Activated CD4-positive, CD25-positive, alpha-beta regulatory T cell treated with anti-CD3 and anti-CD28 coated beads, Interleukin-2, amount 50 U/mL, for 72 hours (primary cell): Measurements from ENCODE around the gene IRF1.
"Not testable (repeated sequence)": the region's sequence is repeated elsewhere in the genome, so short reads cannot be mapped to it uniquely, and the experiment has no call there.

Experiments used
- DNase-seq: peaks from one replicate; pipeline ENCODE4 v3.0.0; 2021

The IRF1 gene

GRCh38 chr5:132459031-132459982, 31.3 kb downstream of the IRF1 start:
- no peak for DNase-seq

DNA sequence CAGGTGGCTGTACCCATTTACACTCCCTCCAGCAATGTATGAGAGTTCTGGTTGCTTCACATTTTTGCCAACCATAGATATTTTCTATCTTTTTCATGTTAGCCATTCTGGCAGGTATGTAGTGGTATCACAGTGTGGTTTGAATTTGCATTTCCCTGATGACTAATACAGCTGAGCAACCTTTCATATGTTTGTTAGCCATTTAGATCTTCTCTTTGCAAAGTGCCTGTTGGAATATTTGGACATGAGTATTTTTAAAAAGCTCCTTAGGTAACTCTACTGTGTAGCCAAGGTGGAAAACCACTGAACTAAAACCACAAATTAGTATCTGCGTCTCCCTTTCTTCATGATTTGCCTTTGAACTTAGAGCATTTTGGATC, 31.9 kb downstream of the IRF1 start:
- no peak for DNase-seq

DNA sequence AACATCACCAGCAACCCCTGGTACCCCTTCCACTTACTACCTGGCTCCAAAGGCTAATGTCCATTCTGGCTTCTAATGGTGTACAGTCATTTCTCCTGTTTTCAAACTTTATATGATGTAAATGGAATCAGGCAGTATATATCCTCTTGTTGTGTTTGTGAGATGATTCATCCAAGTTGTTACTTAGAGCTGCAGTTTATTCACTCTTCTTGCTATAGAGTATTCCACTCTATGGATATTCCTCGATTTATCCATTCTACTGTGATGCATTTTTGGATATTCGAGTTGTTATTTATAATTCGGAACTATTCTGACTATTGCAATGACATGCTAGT, 32.4 kb downstream of the IRF1 start:
- DNase-seq, result no peak

GRCh38 chr5:132457371-132458225, 33.0 kb downstream of the IRF1 start:
- DNase-seq, result no peak

GRCh38 chr5:132456987-132457361, 33.6 kb downstream of the IRF1 start:
- no peak for DNase-seq

DNA sequence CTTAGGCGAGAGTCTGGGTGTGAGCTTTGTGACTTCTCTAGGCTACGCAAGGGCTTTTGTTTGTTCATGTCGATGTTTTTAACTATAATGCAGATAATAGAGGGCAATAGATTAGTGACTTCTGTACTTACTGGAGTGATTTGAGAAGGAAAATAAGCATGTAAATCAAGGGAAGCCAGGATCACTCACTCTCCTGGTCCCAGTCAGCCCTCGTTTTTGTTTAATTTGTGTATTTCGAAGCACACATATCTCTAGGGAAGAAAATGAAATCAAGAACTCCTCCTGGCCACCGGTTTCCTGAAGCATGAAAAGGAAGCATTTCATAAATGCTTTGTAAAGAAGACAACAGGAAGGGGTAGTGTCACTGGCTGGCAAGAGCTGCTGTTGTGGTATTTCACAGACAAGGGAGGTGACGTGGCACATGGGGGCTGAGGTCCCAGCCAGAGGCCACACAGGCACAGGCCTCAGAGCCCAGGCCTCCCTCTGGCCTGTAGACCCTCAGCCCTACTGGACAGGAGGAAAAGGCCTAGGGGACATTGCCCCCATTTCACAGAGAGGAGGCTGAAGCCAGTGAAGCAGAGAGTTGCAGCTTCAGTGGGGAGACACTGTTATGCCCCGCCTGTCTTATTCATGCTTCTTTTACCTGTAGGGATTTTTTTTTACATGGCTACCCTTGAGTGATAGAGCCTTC, 34.1 kb downstream of the IRF1 start:
- DNase-seq, result no peak

DNA sequence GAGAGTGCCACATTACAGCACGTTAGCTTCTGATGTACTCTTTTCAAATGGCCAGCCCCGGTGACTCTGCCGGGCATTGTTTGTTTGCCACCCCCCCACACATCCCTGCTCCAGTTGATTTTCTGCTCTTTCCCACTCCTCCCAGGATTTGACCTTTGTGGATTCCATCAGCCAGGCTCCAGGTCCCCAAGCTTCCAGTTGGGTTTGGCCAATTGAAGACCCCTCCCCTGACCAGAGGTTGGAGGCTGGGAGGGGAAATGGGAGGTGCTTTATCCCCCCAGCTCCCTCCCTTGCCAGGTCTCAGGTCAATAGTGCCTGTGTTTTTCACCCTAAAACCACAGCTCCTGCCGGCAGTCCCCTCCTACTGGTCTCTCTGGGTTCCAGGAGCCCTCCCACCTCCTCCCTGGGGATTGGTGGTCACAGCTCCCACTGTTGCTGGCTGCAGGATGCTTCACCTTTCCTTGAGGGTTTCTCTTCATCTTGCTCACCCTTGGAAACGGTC, 34.9 kb downstream of the IRF1 start:
- DNase-seq, result no peak

DNA sequence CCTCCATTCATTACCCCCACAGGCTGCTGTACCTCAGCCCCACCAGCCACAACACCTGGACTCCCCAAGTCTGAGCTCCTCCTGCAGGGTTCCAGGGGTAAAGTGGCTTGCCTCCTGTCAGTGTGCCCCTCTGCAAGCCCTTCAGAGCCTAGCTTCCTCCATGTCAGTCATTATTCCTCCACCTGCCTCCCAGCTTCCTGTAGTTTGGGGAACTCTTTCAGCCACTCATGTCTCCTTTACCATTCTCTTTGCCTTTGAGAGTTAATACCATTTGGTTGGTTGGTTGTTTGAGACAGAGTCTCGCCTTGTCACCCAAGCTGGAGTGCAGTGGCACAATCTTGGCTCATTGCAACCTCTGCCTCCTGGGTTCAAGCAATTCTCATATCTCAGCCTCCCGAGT, 36.2 kb downstream of the IRF1 start:
- no peak for DNase-seq

DNA sequence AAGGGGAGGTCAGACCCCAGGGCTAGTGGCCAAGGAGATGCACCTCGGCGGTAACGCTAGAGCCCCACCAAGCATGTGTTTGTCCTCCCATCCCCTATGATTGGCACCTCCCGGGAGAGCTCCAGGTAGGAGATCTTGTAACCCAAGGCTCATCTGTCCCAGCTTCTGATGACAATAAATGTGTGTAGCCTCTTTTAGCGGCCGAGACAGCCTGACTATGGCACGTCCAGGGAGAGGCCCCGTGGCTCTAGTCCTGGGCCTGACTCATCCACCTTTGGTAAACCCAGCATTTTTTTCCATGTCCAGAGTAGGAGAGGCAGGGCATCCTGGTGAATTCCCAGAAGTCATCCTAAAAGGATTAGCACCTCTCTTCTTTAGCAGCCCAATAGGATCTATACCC, 39.2 kb downstream of the IRF1 start:
- DNase-seq, result no peak

DNA sequence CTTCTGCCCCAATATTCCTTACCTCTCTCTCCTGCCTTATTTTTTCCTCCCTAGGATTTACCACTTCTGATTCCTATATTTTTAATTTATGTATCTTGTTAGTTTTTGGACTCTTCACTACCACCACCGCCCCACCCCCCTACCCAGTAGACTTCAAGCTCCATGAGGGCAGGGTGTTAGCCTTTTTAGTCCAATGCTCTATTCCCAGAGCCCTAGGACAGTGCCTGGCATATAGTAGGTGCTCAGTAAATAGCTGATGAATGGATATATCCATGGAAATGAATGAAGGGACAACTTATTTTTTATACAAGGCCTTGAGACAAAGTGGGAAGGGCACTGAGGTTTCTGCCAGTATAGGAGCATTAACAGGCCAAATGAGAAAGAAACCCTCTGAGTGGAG, 41.5 kb downstream of the IRF1 start:
- DNase-seq, result no peak

- no peak for DNase-seq
Measured at GRCh38 chr5:132447196-132447595, 43.4 kb downstream of the IRF1 start.

DNA sequence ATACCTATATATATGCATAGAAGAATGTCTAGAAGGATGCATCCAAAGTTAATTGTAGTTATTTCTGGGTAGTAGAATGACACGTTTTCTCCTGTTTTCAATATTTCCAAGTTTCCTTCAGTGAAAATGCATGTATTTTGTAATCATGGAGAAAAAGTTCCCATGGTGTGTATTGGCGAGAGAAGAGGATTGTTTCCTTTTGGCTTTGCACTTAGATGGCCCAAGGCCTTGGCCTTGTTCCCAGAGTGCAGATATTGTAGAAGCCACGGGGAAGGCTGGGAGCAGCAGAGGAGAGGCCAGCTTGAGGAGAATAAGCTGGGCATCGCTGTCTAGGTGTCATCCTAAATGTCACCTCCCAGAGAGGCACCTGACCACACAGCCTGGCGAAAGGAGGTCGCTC, 44.0 kb downstream of the IRF1 start:
- no peak for DNase-seq

DNA sequence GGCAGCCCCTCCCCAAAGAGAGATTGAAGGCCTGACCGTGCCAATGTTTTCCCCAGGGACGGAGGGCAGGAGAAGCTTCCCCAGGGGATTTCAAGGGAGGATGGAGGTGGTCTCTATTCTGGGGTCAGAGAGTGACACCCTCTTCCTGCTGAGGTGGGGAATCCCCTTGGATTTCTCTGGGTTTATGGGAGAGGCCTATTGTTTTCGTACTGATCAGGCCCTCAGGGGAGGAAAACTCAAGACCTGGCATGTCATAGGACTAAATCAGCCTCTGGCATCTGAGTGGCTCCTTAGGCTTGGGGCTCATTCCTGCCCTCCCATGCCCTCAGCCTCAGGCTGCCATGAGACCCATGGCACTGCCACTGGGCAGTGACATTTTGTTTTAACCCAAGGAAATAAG, 44.6 kb downstream of the IRF1 start:
- no peak for DNase-seq

GRCh38 chr5:132445640-132445923, 45.0 kb downstream of the IRF1 start:
- no peak for DNase-seq

- no peak for DNase-seq
Measured at GRCh38 chr5:132444841-132445639, 45.5 kb downstream of the IRF1 start.

- DNase-seq, result no peak
Measured at GRCh38 chr5:132444061-132444460, 46.5 kb downstream of the IRF1 start.

GRCh38 chr5:132439521-132440089, 51.0 kb downstream of the IRF1 start:
- no peak for DNase-seq

DNA sequence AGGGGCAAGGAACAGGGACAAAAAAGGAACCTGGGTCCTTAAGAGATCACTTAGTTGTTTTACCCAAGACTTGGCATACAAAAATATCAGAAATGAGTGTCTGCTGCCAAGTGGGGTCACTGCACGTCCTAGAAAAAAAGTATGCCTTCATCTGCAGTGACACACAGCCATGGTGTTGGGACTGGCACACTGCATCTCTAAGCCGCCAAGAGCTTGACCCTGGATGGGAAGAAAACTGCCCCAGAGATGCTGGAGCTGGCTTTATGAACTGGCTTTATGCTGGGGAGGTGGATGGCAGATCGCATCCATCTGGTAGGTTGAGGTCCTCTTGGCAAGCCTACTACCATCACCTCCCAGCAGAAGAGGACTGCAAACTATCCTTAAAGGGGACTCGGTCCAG, 51.7 kb downstream of the IRF1 start:
- no peak for DNase-seq

GRCh38 chr5:132438267-132438645, 52.3 kb downstream of the IRF1 start:
- not testable (repeated sequence) for DNase-seq

GRCh38 chr5:132437604-132438266, 52.8 kb downstream of the IRF1 start:
- DNase-seq, result no peak

DNA sequence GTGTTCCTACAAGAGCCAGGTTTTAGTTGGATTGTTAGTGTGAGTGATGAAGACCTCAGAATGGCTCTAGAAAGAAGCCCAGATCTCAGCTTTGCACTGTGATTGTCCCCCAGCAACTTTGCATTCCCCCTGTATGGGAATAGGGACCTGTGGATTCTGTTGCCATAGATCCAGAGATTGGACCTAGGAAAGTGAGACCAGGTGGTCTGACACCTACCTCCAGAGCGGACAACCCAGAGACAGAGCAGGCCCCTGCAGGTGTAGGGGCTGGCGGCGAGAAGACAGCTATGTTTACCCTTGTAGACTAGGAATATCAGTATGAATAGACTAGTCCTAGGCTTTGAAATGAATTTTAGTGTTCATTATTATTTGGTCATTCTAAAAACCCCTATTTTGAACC, 53.6 kb downstream of the IRF1 start:
- no peak for DNase-seq

DNA sequence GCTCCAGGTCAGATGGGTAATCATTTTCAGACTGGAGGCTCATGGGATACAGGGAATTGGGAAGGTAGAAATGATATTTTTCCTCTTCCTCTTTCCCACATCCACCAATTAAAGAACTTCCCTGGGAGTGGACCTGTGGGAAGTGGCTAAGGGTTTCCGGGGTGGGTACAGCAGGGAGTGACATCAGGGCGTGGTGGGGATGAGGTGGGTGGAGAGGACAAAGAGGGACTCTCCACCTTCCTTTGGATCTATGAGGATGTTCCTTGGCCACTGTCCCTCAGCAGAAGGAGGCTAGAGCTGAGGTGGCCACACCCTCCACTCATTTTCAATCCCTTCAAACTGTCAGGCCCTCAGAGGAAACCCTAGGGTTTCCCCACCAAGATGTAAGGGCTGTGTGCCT, 54.7 kb downstream of the IRF1 start:
- DNase-seq, result no peak
